HG02642 (cell line): ENCODE measurements around the gene TSPAN12.
A peak's percentile ranks its signal among the peaks of the same experiment; 100 is the strongest.
"Not testable (repeated sequence)": the region's sequence is repeated elsewhere in the genome, so short reads cannot be mapped to it uniquely, and the experiment has no call there.

Experiments used
- ATAC-seq: cut with Tn5 transposase; IDR thresholded peaks from one replicate; pipeline ENCODE4 v1.9.1; 2021; ENCODE audit warnings: mild to moderate bottlenecking; ENCODE audit not compliant: unreplicated experiment, poor library complexity

TSPAN12 gene

GRCh38 chr7:120857588-120858573 is at the start of gene TSPAN12:
Gene TSPAN12, minus strand, starts transcription at chr7:120858144. Its CDS starts 1,381 bp downstream, at chr7:120856763.
- ATAC-seq = peak; percentile 89

- ATAC-seq = no peak
Observed at GRCh38 chr7:120898715-120899499, 41.0 kb upstream of the TSPAN12 start.

- not testable (repeated sequence) for ATAC-seq
Observed at GRCh38 chr7:120895253-120895652, 37.3 kb upstream of the TSPAN12 start.

- ATAC-seq = not testable (repeated sequence)
Observed at GRCh38 chr7:120885602-120886001, 27.7 kb upstream of the TSPAN12 start.

GRCh38 chr7:120877701-120878100 is 19.8 kb upstream of the TSPAN12 start:
- no peak for ATAC-seq

- ATAC-seq = no peak
Observed at GRCh38 chr7:120876922-120877321, 19.0 kb upstream of the TSPAN12 start.

- no peak for ATAC-seq
Observed at GRCh38 chr7:120874722-120875121, 16.8 kb upstream of the TSPAN12 start.

GRCh38 chr7:120874016-120874415 is 16.1 kb upstream of the TSPAN12 start:
- no peak for ATAC-seq

- no peak for ATAC-seq
Observed at GRCh38 chr7:120873401-120873800, 15.5 kb upstream of the TSPAN12 start.

GRCh38 chr7:120869700-120870099 is 11.8 kb upstream of the TSPAN12 start:
- ATAC-seq = peak; percentile 34

- ATAC-seq = no peak
Observed at GRCh38 chr7:120867932-120868331, 10.0 kb upstream of the TSPAN12 start.

- ATAC-seq = no peak
Observed at GRCh38 chr7:120865191-120865981, 7.4 kb upstream of the TSPAN12 start.

- no peak for ATAC-seq
Observed at GRCh38 chr7:120864141-120864900, 6.4 kb upstream of the TSPAN12 start.

GRCh38 chr7:120862987-120863590 is 5.1 kb upstream of the TSPAN12 start:
- ATAC-seq = no peak

- no peak for ATAC-seq
Observed at GRCh38 chr7:120860156-120860555, 2.2 kb upstream of the TSPAN12 start.

- ATAC-seq = no peak
Observed at GRCh38 chr7:120859459-120859858, 1.5 kb upstream of the TSPAN12 start.

- ATAC-seq = peak; percentile 75
Observed at GRCh38 chr7:120856621-120857352, 1.2 kb downstream of the TSPAN12 start.

- no peak for ATAC-seq
Observed at GRCh38 chr7:120856198-120856597, 1.7 kb downstream of the TSPAN12 start.
